ENCODE measurements around the gene ACADVL.
"Not testable (repeated sequence)": the region's sequence is repeated elsewhere in the genome, so short reads cannot be mapped to it uniquely, and the experiment has no call there.

ACADVL gene

DNA sequence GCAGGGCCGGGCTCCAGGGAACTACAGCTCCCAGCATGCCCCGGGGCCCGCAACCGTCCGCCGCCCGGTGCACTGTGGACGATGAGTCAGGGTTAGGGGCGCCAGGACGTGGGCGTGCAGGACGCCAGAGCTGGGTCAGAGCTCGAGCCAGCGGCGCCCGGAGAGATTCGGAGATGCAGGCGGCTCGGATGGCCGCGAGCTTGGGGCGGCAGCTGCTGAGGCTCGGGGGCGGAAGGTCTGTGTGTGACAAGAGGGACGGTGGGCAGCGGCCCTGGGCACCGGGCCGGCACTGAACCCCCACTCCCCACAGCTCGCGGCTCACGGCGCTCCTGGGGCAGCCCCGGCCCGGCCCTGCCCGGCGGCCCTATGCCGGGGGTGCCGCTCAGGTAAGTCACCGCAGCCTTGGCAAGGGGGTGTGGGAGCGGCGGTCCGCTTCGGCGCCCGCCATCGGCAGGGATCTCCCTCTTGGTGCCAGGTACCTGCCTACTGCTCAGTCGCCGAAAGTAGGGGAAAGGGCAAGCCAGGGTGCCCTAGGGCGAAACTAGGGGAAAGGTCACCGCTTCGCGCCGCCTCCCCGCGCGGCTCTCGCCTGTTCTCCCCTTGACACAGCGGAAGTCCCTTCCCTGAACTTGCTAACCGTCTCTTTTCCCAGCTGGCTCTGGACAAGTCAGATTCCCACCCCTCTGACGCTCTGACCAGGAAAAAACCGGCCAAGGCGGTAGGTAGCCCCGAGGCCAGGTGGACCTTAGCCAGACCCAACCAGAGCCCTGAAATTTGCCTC is at the start of gene ACADVL, which contains the start of gene DLG4:
Gene ACADVL, plus strand, starts transcription at position 127 of the 781 bp plus-strand sequence. Its CDS starts 47 bp downstream, at position 174.
Gene DLG4, minus strand, starts transcription at position 25 of the 781 bp plus-strand sequence.
- peak; percentile 29 for DNase-seq

DNA sequence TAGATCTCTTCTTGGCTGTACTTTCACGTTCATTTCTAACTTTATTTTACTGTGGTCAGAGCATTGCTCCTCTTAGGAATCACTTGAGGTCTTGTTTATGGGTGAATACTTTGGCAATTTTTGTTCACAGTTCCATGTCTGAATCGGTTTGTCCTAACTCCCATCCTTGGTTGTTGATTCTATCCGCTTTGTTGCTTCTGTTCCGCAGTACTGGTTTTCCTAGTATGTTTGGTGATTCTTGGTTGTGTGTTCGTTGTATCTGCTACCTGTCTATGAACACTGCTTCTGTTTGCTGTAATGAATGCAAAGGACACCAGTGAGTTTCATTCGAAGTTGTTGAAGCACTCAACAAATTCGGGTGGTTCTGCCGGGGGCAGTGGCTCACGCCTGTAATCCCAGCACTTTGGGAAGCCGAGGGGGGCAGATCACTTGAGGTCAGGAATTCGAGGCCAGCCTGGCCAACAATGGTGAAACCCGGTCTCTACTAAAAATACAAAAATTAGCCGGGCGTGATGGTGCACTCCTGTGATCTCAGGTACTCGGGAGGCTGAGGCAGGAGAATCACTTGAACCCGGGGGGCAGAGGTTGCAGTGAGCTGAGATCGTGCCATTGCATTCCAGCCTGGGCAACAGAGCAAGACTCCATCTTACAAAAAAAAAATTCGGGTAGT is 47.1 kb upstream of the ACADVL start:
- DNase-seq: not testable (repeated sequence)

DNA sequence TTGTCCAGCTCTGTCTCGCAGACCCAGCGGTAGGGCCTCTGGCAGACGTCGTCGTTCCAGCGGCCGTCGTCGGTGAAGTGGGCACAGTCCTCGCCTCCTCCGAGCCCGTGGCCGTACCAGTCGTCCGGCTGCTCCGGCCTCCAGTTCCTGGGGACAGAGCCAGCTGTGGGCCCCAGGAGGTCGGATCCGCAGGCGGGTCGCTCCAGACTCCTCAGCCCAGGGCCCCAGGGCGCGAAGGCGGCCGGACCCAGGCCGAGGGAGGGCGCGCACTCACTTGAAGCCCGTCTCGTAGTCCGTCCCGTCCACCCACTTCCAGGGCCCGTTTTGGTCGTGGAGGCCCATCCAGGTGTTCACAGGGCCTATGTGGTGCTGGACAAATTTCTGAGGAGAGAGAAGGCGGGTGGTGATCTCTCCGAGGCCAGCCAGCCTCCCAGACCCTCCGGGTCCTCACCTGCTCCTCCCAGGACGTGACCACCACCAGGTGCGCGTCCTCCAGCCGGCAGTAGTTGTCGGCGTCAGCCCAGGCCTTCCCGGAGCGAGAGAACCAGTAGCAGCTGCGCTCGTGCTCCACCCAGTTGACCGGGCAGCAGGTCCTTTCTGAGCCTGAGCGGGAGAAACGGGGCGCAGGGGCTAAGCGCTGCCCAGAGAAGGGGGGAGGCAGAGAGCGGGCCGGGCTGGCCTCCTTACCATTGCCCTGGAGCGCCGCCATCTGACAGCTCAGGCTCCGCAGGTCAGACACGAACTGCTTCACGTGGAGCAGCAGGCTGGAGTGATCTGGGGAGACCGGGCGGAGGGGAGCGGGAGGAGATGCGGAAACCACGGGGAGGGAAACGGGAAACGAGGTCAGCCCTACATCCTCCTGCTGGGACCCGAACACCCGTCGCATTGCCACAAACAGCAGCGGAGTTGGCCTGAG is 45.8 kb upstream of the ACADVL start:
- DNase-seq: no peak

DNA sequence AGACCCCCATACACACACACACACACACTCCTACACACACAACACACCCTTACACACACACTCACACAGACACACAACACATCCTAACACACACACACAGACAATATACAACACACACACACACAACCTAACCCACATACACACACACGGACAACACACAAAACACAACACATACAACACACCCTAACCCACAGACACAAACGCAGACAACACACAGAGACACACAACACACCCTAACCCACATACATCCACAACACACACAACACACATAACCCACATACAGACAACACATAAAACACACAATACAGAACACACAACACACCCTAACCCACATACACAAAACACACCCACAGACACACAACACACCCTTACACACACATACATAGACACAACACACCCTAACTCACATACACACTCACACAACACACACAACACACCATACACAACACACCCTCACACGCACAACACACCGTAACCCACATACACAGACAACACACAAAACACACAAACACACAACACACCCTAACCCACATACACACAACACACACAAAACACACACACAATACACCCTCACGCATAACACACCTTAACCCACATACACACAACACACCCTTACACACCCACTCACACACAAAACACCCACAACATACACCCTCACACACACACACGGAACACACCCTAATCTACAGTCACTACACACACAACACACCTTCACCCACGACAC is 45.0 kb upstream of the ACADVL start:
- DNase-seq: no peak

DNA sequence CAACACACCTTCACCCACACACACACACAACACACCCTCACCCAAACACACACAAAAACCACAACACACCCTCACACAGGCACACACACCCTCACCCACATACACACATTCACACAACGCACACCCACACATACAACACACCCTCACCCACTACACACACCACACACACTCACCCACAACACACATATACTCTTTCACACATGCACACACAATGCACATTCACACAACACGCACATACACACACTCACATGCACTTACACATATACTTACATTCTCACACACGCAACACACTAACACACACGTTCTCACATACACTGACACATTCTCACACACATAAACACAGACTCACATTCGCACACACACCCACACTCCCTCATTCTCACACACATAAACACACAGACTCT is 44.4 kb upstream of the ACADVL start:
- no peak for DNase-seq

DNA sequence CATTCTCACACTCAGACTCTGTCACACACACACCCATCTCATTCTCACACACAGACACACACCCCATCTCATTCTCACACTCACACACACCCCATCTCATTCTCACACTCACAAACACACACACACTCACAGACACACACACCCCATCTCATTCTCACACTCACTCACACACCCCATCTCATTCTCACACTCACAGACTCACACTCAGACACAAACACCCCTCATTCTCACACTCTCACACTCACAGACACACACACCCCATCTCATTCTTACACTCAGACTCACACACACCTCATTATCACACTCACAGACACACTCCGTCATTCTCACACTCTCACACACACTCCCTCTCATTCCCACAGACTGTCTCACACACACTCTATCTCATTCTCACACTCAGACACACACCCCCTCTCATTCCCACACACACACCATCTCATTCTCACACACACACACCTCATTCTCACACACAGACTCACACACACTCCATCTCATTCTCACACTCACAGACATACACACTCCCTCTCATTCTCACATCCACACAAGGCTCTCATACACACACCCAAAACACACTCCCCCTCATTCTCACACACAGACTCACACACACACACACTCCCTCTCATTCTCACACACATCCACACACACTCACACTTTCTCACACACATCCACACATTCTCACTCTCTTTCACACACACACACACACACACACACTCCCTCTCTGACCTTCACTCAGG is 43.5 kb upstream of the ACADVL start:
- DNase-seq: no peak

DNA sequence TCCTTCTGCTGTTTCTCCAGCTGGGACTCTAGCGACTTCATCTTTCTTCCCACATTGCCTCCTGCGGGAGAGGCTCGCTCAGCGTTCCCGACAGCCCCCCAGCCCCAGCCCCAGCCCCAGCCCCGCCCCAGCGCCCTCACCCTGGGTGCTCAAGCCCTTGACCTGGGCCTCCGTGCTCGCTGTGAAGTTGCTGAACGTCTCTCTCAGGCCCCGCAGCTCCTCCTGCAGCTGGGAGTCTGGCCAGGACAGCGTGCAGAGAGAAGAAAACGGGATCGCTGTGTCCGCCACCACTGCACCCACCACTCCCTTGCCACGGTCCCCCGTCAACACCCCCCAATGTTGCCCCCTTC is 42.9 kb upstream of the ACADVL start:
- DNase-seq: no peak

DNA sequence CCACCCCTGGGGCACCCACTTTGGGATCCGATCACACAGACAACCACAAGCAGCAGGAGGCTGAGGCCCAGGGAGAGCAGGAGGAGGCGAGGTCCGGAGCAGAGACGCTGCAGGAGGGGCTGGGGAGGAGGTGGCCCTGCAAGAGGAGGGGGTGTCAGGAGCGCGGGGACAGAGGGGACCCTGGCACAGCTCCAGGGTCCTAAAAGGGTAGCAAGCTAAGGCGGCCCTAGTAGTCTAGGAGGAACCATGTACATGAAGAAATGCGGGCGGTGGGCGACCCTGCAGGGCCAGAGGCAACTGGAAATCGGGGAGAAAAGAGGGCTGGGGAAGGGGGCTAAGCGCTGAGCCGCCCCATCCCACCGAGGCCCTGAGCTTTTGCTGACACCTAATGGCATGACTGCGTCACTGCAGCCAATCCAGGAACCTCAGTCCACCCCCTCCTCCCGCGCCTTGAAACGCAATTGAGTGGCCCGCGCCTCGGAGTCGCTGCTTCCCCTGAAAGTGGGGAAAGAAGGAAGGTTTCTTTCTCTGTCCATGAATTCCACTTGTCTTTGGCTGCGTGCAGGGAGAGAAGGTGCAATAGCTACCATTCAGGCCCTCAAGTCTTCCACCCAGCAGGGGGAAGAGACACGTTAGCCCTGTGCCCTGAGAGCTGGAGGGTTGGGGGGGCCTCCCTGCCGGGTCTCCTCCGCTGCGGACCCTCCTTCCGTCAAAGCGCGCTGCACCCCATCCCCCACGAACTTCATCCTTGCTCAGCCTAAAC is 42.4 kb upstream of the ACADVL start:
- DNase-seq: peak; percentile 7

DNA sequence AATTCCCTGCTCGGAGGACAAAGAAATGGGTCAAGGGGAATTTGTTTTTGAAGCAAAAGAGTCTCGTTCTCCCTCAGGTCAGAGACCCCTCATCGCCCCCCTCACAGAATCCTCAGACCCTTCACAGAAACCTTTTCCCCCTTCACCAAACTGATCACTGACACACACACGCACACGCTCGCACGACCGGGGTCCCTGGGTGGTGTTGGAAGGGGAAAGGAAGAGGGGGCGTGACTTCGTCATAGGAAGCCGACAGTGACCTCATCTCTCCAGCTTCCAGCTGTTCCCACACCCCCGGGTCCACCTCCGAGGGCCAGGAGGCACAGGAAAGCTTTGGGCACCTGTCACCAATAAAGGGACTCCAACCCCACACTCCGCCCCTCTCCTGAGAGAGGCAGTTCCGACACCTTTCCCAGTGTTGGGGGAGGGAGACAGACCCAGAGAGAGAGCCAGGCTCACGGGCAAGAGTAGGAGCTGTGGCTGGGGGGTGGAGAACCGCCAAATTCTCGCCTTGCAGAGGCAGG is 41.7 kb upstream of the ACADVL start:
- no peak for DNase-seq

DNA sequence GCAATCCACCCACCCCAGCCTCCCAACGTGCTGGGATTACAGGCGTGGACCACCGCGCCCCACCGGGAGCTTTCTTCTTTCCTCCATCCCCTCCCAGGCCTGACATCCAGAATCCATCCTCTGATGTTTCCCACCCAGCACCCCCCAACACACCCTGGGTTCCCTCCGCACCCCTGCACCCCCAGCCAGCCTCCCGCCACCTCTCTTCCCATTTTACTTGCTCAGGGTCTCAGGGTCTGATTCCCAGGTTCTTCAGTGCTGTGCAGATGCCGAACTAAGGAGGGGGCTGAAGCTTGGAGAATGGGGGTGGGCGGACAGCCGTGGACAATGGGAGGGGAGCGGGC is 40.8 kb upstream of the ACADVL start:
- DNase-seq: no peak

DNA sequence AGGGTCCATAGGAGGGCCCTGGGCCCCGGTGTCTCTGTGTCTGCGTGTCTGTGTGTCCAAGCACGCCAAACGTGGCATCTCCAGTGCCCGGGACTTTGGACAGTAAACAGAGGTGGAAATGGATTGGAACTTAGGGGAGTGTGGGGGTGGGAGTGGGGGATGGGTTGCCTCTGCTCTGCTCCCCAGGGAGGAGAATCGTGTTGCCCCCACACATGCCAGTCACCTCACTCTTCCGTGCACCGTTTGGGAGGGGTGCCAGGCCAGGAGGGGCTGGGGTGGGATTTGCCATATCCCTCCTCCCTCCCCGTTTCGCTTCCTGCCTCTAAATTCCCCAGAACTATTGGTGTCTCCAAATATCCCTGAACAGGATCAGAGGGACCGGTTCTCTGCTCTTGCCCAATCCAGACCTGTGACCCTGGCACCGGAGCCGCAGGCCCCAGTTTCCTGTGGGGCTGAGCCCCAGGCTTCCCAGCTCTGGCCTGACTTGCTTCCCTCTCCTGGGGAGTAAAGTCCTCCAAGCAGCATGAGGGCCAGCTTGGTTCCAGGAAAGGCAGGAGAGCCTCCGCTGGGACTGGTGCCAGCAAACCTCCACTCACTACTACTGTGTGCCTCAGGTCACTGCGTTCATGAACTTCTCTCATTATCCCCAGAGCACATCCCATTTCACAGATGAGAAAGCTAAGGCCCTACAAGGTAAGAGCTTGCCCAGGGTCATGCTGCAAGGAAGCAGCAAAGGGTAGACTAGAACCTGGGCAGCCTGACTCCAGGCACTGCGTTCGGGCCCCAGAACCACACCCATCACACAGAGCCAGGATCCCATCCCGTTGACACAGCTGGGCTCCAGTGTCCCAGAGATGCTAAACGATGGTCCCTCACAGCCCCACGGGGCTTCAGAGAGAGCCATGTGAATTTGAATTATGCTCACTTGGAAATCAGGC is 40.2 kb upstream of the ACADVL start, which contains the start of gene ASGR1:
Gene ASGR1, minus strand, starts transcription at position 54 of the 938 bp plus-strand sequence. CDS start 807 bp downstream, outside the sequence.
- DNase-seq: no peak

DNA sequence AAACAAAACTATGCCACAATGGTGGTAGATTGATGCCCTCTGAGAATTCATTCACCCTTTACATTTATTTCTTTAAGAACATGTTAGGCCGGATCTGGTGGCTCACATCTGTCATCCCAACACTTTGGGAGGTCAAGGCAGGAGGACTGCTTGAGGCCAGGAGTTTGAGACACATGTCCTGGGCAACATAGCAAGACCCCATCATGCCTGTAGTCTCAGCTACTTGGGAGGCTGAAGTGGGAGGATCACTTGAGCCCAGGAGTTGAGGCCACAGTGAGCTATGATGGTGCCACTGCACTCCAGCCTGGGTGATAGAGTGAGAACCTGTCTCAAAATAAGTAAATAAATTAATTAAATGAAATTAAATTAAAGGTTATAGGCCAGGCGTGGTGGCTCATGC is 37.6 kb upstream of the ACADVL start:
- not testable (repeated sequence) for DNase-seq

DNA sequence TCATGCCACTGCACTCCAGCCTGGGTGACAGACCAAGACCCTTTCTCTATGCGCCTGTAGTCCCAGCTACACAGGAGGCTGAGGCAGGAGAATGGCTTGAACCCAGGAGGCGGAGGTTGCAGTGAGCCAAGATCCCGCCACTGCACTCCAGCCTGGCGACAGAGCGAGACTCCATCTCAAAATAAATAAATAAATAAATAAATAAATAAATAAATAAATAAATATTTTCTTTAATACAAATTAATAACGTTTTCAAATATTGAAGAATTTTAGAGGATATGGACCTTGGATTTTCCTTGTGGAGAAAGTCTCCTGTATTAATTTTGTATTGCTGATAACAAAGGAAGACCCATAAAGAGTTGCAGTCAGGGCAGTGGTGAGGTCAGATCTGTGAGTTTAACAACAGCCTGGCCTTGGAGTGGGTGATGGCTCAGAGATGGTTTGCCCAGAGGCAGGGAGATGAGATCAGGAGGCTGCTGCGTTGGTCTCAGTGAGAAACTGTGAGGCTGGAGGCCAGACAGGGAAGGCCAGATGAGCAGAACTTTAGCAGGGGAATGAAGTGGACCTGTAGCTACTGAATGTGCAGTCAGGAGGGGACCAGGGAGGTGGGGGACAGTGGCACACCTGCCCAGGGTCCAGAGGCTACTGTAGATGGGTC is 36.2 kb upstream of the ACADVL start:
- no peak for DNase-seq

DNA sequence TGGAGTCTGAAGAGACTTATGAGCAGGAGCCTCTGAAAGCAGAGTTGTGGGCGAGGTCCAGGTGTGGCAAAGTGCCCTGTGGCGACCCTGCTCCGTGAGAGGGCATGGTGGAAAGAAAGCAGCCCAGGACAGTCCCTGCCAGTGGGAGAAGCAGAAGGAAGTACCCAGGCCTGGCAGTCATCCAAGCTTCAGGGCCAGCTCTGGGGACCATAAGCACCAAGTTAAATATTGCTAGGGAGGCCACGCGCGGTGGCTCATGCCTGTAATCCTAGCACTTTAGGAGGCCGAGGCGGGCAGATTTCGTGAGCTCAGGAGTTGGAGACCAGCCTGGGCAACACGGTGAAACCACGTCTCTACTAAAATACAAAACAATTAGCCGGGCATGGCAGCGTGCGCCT is 35.6 kb upstream of the ACADVL start:
- DNase-seq: no peak

DNA sequence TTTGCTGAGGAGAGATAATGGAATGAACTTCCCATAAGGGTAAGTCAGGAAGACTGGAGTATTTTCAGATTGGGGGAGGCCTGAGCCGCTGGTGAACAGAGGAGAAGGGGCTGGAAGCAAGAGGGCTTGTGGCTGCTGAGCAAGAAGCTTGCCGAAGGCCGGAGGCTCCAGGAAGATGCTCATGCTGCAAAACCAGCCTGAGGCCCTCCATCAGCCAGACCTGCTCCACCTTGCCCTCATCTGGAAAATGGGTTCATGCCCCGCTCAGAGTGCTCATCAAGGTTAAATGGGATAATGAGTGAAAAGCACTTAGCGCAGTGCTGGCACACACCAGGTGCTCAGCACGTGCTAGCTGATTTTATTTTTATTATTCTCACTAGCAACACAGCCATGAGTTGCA is 35.1 kb upstream of the ACADVL start:
- DNase-seq: no peak

DNA sequence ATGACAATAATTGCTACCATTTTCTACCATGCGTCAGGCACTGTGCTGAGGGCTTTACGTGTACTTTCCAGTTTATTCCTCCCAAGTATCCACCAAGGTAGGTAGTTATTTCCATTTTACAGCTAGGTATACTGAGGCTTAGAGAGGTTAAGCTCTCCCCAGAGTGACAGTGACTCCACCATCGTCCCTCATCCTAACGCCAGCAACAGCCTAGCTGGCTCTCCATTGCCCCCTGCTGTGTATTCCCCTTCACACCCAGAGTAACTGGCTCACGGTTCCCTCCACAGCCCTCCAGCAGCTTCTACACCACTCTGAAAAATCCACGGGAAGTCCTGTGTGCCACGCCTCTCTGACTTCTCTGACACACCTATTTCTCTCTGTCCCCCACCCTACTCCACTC is 33.5 kb upstream of the ACADVL start:
- DNase-seq: no peak

DNA sequence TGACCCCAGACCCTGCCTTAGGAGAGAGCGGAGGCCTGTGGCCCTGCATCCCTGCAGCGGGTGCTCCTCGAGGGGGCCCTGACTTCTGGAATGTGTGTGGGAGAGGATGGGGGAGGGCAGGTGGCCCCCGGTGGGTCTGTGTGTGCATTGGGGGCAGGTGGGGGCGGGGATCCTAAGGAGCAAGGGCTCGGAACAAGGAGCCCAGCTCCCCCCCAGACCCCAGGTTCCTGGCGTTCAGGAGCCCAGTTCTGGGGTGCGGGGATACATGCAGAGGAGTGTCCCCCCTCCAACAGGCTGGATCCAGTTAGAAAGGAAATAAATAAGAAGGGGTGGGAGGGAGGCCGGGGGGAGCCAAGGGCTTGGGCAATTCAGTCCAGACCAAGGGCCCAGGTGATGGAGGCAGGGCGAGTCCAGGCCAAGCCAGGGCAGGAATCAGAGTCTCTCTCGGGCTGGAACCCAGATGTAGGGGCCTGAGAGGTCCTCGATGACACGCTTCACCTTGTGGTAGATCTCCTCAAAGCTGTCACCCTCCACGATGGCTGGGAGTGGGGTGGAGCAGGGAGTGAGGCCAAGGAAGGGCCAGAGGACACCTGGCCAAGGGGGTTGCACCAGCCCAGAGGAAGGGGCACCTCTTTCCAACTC is 29.3 kb upstream of the ACADVL start:
- no peak for DNase-seq

DNA sequence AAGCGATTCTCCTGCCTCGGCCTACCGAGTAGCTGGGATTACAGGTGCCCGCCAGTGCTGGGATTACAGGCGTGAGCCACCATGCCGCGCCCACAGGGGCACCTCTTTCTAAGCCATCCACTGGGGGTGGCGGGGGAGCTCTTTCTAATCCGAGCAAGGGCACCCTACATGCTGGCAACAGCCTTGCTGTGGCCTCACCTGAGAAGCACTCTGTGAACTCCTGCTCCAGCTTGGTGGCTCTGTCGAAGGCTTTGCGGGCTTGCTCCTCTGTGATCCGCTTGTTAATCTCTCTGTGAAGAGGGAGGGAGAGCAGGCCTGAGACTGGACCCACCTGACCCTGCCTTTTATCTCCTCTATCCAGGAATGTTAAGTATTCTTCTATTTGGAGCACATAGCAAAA is 28.7 kb upstream of the ACADVL start:
- DNase-seq: no peak

All from NCI-H774 (cell line).